T-helper 2 cell treated with Interferon-gamma antibody and Interleukin-4, amounts not matched to agents 100 ng/mL and 5 ng/mL, for 36 hours (primary cell): ENCODE data around the gene NPLOC4. TPM values are rescaled to one million over a fixed set of nuclear protein-coding genes. Genes with fewer than 3 reads are reported as not detected.
"Not testable (repeated sequence)": the region's sequence is repeated elsewhere in the genome, so short reads cannot be mapped to it uniquely, and the experiment has no call there.

Experiments
- intact Hi-C: fragments of 100-400 bp; cut with micrococcal nuclease; formaldehyde crosslinking; loops from one replicate; pipeline ENCODE4 v1.15.1; 2023
- total RNA-seq: library from RNA; stranded (reverse); gene quantifications from 2 replicates; pipeline ENCODE4 v1.2.3, GENCODE V29; 2022

NPLOC4 gene
- total RNA-seq, 1 donor from 2014 or later = 106 TPM

DNA sequence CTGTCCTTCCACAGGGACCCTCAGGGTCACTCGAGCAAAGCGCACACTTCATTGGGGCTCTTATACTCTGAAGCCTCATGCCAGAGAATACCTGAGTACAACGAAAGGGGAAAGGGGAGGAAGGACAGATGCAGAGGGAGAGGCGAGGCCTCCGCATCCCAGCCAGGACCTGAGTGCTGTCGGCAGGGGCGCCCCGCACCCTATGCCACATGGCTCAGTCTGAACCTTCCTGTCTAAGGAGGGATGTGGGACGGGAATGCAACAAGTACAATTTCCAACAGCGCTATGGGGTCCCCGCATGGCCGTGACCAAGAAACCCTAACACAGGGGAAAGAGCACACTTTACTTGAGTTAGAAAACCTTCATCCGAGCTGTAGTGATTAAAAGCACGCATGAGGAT, 44.9 kb downstream of the NPLOC4 start:
- intact Hi-C loops = no loop called here

DNA sequence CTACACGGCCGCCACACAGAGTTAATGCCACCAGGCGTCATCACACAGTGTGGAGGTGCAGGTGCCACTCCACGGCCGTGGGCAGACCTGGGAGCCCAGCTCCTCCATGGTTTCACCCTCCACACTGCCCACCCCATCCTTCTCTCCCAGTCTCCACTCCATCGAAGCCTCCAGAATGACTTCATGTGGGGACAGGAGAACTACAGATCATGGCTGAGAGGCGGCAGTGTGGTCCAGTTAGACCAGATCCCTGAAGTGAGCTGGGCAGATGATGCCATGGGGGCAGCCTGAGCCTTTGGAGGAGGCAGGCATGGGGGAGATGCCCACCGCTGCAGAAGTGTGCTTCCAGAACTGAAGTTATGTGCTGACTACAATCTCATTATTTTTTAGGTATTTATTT, 46.8 kb downstream of the NPLOC4 start:
- intact Hi-C loops = no loop called here

GRCh38 chr17:81589612-81590011, 47.3 kb downstream of the NPLOC4 start:
- intact Hi-C loops = no loop called here

DNA sequence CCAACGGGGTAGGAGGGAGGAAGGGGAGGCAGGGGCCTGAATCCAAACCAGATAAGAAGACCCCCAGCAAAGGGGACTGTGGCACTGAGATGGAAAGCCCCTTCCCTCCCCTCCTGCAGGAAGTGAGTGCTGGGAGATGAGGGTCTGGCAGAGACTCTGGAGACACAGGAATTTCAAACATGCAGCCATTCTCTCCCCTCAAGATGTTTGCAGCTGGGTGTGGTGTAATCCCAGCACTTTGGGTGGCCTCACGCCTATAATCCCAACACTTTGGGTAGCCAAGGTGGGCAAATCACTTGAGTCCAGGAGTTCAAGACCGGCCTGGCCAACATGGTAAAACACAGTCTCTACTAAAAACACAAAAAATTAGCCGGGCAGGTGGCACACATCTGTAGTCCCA, 50.8 kb downstream of the NPLOC4 start:
- intact Hi-C loops = no loop called here

DNA sequence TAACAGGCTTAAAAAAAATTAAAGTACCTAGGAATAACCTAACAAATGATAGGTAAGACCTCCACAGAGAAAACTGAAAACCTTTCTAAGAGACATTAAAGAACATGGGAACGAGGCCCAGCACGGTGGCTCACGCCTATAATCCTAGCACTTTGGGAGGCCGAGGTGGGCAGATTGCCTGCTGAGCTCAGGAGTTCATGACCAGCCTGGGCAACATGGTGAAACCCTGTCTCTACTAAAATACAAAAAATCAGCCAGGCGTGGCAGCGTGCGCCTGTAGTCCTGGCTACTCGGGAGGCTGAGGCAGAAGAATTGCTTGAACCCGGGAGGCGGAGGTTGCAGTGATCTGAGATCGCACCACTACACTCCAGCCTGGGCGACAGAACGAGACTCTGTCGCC, 52.1 kb downstream of the NPLOC4 start:
- intact Hi-C loops = not testable (repeated sequence)

GRCh38 chr17:81583589-81584342, 53.1 kb downstream of the NPLOC4 start:
- intact Hi-C loops = no loop called here

- intact Hi-C loops = no loop called here
Measured at GRCh38 chr17:81582749-81583148, 54.2 kb downstream of the NPLOC4 start.

GRCh38 chr17:81582341-81582740, 54.6 kb downstream of the NPLOC4 start:
- intact Hi-C loops = no loop called here

GRCh38 chr17:81581758-81582157, 55.2 kb downstream of the NPLOC4 start:
- intact Hi-C loops = no loop called here

- intact Hi-C loops = no loop called here
Measured at GRCh38 chr17:81580481-81580880, 56.4 kb downstream of the NPLOC4 start.

- intact Hi-C loops = no loop called here
Measured at GRCh38 chr17:81579821-81580321, 57.0 kb downstream of the NPLOC4 start.

DNA sequence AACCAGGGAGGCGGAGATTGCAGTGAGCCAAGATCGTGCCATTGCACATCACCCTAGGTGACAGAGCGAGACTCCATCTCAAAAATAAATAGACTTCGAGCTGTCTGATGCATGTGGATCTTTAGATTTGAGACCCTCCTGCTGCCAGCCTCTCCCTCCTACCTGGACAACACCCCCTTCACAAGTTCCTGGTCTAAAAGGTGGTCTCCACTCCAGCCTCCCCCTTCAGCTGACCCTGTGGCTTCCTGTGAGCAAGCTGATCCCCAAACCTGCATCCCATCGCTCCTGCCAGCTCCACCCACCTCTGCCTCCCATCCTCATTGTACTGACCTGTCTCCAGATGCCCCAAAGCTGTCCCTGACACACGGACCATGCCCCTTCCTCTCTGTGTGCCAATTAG, 57.6 kb downstream of the NPLOC4 start:
- intact Hi-C loops = no loop called here

DNA sequence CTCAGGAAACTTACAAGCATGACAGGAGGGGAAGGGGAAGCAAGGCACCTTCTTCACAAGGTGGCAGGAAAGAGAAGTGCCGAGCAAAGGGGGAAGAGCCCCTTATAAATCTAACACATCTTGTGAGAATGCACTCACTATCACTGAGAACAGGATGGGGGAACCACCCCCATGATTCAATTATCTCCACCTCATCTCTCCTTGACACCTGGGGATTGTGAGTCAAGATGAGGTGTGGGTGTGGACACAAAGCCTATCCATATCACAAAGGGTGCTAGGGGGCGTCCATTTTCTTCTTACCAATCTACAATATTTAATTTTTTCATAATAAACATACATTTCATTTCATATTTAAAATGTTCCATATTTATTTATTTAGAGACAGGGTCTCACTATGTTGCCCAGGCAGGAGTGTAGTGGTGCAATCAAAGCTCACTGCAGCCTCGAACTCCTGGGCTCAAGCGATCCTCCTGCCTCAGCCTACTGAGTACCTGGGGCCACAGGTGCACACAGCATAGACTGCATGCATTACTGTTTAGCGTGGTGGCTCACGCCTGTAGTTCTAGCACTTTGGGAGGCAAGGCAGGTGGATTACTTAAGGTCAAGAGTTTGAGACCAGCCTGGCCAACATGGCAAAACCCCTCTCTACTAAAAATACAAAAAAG, 58.2 kb downstream of the NPLOC4 start:
- intact Hi-C loops = no loop called here

- intact Hi-C loops = no loop called here
Measured at GRCh38 chr17:81578038-81578441, 58.9 kb downstream of the NPLOC4 start.

DNA sequence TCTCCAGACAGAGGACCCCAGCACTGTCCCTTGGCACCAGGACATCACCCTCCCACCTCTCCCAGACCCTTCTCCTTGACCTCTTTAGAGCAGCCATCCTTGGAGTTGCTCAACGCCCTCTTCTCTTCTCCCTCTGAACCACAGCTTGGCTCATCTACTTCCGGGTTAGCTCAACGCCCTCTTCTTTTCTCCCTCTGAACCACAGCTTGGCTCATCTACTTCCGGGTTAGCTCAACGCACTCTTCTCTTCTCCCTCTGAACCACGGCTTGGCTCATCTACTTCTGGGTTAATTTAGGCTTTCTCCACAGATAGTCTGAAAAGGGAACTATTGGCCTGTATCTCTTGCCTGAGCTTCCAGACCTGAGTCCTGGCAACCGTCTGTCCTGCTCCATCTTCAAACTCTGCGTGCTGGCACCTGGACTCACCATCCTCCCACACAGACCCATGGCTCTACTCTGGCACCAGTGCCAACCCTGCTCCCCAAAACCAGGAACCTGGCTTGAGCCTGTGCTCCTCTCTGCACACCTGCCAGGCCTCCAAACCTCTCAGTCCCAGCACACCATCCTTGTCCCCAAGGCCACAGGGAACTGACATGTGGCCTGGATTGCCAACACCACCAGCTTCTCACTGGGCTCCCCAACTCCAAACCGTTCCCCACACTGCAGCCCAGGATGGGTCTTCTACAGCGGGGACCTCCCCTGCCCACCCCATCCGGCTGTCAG, 59.5 kb downstream of the NPLOC4 start:
- intact Hi-C loops = no loop called here

GRCh38 chr17:81576621-81577277, 60.2 kb downstream of the NPLOC4 start:
- intact Hi-C loops = no loop called here

GRCh38 chr17:81575836-81576235, 61.1 kb downstream of the NPLOC4 start:
- intact Hi-C loops = no loop called here

DNA sequence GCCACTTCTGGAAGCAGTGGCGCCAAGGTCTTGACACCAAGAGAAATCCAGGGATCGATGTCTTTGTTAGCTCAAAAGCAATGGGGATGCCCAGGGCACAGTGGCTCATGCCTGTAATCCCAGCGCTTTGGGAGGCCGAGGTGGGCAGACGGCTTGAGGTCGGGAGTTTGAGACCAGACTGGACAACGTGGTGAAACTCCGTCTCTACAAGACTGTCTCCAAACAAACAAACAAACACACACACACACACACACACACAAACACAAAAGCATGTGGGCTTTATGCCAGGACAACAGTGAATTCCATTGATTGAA, 62.3 kb downstream of the NPLOC4 start:
- intact Hi-C loops = no loop called here

DNA sequence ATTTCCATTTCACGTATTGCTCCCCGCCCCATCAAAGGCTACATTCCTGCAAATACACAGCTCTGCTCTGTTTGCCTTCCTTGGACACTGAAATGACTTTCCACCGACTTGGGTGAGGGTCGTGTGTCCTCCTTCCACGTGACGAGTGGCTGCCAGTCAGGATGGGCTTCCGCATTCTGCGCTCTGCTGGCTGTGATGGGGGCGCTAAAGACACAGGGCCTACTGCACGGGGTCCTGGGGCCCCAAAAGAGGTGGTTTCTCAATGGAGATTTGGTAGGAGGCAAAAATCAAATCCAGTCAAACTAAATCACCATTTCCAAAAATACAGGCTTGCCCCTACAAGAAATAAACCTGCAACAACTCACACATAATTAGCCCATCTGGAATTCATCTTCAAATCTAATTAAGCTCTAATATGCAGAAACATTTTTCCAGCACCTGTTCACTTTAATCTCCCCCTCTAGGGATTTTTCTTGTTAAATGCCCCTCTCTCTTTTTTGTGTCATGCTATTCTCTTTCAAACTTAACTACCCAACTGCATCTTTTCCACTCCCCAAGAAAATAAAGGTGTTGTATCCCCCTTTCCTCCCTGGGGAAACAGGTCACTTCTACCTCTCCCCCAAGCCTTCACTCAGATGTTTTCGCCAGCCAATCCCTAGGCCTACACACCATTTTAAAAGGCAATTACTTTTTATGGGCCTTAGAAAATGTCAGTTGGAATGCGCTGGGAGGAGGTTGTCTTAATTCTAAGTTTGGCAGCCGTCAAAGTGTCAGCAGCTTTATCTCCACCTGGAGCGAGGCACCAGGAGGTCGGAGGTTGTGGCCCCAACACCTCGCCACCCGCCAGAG, 62.9 kb downstream of the NPLOC4 start:
- intact Hi-C loops = no loop called here

DNA sequence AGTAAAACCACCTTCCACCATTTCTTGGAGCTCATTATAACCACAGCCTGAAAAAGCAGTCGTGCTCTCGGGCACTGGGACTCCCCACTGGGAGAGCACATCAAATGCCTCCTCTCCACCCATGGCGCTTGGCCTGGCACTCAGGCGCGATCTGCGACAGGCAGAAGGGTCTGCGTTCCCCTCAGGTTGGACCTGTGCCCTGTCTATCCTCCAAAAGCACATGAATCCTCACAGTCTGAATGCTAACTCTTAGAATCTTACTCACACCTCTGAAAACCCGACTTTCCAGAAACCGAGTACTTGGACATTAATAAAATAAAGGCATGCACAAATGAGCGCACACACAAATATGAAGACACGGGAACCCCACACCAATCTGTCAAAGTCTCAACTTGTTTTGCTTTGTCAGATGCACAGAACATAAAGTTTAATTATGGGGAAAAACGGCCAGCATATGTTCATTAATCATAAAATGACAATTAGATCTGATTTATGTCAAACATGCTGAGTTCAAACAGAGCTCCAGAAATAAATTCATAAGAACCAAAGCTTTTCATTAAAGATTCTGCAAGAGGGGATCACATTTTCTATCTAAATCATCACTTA, 64.2 kb downstream of the NPLOC4 start:
- intact Hi-C loops = no loop called here

- intact Hi-C loops = no loop called here
Measured at GRCh38 chr17:81570964-81571363, 65.9 kb downstream of the NPLOC4 start.
